ENCODE results near the gene BEST2. TPM values are rescaled to one million over a fixed set of nuclear protein-coding genes. Genes with fewer than 3 reads are reported as not detected.
"Not testable (repeated sequence)": the region's sequence is repeated elsewhere in the genome, so short reads cannot be mapped to it uniquely, and the experiment has no call there.

Gene BEST2
- not detected for total RNA-seq

DNA sequence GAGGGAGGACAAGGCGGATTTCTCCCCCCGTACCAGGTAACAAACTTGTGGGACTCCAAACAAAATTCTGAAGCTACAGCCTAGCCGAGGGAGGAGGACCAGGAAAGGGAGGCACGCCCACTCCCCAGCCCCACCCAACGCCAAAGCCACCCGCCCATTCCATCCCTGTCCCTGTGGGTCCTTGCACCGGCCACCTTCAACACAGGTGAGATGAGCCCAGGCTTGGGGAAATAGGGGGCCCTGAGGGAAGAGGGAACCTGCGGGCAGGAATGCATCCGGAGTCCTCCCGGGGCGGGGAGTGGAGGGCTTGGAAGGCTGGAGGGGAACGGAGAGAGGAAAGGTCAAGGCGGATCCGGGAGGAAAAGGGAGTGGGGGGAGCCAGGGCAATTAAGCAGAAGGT lies at the start of gene BEST2:
TSS of gene BEST2 (plus strand) at position 157 of the 400 bp plus-strand sequence. CDS start 802 bp downstream, outside the sequence.
- CTCF ChIA-PET = interaction anchor here (1.4 kb wide), 2 partner anchors 12 to 96 kb away, joined by 3 read pairs; no protein-coding TSS in a partner anchor

DNA sequence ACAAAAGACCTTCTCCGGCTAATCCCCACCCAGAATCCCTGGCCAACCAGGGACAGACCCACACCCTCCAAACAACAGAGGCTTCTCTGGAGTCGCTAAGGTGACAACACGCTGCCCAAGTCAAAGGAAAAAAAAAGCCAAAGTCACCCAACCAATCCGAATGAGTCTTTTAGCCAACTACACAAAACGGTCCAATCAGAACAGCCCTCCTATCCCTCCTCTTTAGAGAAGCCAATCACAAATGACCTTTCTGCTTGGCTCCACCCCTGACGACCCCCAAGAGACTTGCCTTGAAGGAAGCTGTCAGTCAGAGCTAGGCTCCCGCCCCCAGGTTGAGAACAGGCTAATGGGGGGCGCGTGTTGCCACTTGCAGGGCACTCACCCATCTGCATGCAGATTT lies 48.5 kb upstream of the BEST2 start:
- POLR2A ChIA-PET = no interaction called here
- CTCF ChIA-PET = no interaction called here

More for the DNA sequence above, at the start of gene BEST2:
- POLR2A ChIA-PET = no interaction called here

DNA sequence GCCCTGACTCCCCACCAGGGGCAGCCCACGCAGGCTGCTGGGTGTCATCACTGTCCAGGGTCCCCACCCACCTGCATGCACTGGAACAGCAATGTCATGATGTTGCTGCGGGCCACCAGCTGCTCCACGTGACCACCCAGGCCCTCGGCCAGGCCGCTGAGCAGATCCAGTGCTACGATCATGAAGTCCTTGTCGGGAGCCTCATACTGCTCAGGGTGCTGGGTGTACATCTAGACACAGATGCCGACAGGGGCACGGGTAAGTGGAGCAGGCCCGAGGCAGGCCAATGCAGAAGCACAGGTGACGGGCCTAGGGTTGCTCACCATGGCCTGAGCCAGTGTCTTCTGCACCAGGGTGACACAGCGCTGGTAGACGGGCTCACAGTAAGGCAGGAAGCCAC lies 46.4 kb upstream of the BEST2 start:
- CTCF ChIA-PET = no interaction called here
- POLR2A ChIA-PET = no interaction called here

DNA sequence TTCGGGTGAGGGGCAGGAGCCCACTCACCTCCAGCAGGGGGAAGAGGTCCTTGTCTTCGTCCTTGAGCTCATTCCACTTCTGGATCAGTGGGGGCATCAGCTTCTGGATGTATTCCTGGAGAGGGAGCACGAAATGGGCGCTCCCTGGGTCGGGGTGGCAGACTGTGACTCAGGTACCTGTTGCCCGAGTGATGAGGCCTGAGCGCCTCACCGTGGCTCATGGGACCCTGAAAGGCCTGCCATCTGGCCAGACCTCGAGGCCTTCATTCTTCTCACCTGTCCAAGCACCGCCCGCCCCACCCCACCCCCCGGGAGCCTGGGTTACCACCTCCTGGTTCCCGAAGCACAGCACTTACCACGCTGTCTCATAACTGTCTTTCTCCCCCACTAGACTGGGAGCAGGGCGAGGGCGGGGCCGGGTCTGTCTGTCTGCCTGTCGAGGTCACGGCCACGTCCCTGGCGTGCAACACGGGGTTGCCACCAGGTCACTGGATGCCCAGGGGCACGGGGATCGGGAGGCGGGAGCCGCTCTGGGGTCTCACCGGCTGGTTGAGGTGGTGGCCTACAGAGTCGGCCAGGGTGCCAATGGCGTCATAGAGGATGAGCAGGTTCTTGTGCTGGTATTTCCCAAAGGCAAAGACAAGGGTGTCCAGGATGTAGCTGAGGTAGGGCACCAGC lies 45.8 kb upstream of the BEST2 start:
- POLR2A ChIA-PET = no interaction called here
- CTCF ChIA-PET = interaction anchor here (0.7 to 2.0 kb wide), 3 partner anchors 12 to 142 kb away, joined by 3 to 6 read pairs (median 4); no protein-coding TSS in a partner anchor

DNA sequence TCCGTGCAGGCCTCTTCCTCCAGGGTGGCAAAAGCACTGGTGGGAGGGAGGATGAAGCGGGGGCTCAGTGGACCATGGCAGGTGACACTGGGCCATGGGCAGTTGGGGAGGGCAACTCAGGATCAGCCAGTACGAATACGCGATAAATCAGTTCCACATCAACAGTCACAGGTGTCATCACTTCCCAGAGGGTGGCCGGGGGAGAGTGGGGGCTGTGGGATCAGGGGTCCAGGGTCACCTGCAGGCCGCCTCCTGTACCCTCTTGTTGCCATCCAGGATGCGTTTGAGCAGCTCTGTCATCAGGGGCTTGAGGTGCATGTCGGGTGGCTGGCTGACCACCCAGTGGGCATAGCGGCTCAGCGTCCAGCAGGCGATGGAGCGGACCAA lies 45.3 kb upstream of the BEST2 start:
- ChIA-PET CTCF (interaction anchor here (0.7 to 2.0 kb wide), 3 partner anchors 12 to 142 kb away, joined by 3 to 6 read pairs (median 4); no protein-coding TSS in a partner anchor), POLR2A (no interaction called here)

DNA sequence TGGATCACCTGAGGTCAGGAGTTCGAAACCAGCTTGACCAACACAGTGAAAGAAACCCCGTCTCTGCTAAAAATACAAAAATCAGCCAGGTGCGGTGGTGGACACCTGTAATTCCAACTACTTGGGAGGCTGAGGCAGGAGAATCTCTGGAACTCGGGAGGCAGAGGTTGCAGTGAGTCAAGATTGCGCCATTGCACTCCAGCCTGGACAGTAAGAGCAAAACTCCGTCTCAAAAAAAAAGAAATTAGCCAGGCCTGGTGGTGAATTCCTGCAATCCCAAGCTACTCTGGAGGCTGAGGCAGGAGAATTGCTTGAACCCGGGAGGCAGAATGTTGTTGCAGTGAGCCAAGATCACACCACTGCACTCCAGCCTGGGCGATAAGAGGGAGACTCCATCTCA lies 43.0 kb upstream of the BEST2 start:
- POLR2A ChIA-PET = interaction anchor here (0.6 kb wide), 1 partner anchor 84 kb away, joined by 3 read pairs; no protein-coding TSS in a partner anchor
- CTCF ChIA-PET = interaction anchor here (1.1 to 1.6 kb wide), 2 partner anchors 11 to 52 kb away, joined by 3 to 4 read pairs; no protein-coding TSS in a partner anchor

DNA sequence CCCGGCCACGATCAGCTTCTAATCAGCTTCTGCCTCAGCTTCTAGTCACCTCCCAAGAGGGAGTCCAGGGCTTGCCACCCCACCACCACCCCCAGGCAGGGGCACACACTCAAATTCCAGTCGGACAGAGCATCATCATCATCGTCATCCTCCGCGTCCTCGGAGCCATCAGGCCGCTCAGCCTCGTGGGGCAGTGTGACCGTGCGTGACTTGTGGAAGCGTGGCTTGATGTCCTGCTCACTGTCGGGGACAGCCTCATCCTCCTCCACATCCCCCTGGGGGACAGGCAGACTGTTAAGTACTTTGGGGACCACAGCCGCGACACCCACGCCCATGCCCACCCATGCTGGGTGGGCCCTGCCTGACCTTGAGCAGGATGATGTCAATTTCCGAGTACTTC lies 40.4 kb upstream of the BEST2 start:
- ChIA-PET CTCF (interaction anchor here (0.6 to 0.7 kb wide), 2 partner anchors 11 to 92 kb away, joined by 3 read pairs; no protein-coding TSS in a partner anchor), POLR2A (interaction anchor here (1.9 kb wide), 1 partner anchor 14 kb away, joined by 5 read pairs; the partner anchor contains the start of gene FBXW9)

DNA sequence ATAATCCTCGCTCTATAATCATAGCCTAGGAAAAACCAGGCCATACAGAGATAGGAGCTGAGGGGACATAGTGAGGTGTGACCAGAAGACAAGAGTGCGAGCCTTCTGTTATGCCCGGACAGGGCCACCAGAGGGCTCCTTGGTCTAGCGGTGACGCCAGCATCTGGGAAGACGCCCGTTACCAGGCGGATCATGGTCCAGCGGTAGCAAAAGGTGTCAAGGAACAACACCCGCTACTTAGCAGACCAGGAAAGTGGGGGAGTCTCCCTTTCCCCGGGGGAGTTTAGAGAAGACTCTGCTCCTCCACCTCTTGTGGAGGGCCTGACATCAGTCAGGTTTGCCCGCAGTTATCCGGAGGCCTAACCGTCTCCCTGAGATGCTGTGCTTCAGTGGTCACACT lies 39.5 kb upstream of the BEST2 start:
- POLR2A ChIA-PET = not testable (repeated sequence)
- CTCF ChIA-PET = interaction anchor here (0.7 to 0.9 kb wide), 3 partner anchors 30 to 85 kb away, joined by 3 to 4 read pairs (median 3); no protein-coding TSS in a partner anchor

DNA sequence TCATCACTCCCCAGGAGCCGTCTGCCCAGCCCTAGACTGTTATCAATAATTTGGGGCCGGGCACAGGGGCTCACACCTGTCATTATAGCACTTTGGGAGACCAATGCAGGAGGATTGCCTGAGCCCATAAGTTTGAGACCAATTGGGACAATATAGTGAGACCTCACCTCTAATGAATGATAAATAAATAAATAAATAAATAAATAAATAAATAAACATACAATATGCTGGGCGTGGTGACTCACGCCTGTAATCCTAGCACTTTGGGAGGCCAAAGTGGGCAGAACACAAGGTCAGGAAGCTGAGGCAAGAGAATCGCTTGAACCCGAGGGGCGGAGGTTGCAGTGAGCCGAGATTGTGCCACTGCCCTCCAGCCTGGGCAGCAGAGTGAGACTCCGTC lies 38.3 kb upstream of the BEST2 start:
- POLR2A ChIA-PET = interaction anchor here (1.3 kb wide), 1 partner anchor 8 kb away, joined by 4 read pairs; no protein-coding TSS in a partner anchor

DNA sequence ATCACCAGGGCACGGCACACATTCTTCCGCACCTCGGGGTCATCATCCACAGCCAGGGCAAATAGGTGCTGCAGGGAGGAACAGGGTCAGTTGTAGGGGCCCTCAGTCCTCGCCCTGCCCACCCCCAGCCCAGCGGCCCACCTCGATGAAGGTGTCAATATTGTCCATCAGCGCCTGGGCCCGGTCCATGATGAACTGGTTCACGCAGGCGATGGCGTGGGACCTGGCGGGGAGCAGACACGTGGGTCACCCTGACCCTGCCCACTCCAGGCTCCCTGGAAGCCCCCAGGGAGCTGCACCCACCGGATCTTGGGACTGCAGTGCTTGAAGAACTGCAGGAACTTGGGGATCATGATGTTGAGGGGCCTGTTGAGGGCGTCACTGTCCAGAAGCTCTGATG lies 36.5 kb upstream of the BEST2 start:
- ChIA-PET CTCF (interaction anchor here (1.0 kb wide), 2 partner anchors 42 to 45 kb away, joined by 3 to 4 read pairs; no protein-coding TSS in a partner anchor), POLR2A (interaction anchor here (0.6 to 1.5 kb wide), 2 partner anchors 19 to 536 kb away, joined by 5 read pairs; no protein-coding TSS in a partner anchor)

More for the DNA sequence above, 38.3 kb upstream of the BEST2 start:
- CTCF ChIA-PET = interaction anchor here (0.6 kb wide), 1 partner anchor 59 kb away, joined by 3 read pairs; no protein-coding TSS in a partner anchor

DNA sequence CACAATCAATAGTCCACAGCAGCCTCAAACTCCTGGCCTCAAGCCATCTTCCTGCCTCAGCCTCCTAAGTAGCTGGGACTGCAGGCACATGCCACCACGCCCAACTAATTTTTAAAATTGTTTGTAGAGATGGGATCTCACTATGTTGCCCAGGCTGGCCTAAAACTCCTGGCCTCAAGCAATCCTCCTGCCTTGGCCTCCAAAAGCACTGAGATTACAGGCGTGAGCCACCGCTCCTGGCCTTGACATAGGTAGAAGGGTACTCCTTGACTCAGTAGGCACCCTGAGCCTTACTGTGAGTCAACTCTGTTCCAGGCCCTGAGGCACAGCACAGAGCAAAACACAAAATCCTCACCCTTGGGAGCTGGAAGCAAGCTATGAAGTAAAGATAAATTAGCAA lies 35.7 kb upstream of the BEST2 start:
- POLR2A ChIA-PET = interaction anchor here (0.6 to 1.5 kb wide), 2 partner anchors 18 to 537 kb away, joined by 5 read pairs; no protein-coding TSS in a partner anchor
- CTCF ChIA-PET = interaction anchor here (1.0 to 1.8 kb wide), 3 partner anchors 25 to 44 kb away, joined by 3 to 5 read pairs (median 4); no protein-coding TSS in a partner anchor

DNA sequence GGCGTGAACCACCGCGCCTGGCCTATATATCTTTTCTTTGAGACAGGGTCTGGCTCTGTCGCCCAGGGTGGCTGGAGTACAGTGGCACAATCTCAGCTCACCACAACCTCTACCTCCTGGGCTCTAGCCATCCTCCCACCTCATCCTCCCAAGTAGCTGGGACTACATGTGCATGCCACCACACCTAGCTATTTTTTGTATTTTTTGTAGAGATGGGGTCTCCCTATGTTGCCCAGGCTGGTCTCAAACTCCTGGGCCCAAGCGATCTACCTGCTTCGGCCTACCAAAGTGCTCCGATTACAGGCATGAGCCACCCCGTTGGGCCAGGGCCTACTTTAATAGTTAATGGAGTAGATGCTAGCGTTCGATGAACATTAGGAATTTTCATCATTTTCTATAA lies 31.3 kb upstream of the BEST2 start:
- CTCF ChIA-PET = interaction anchor here (1.3 kb wide), 1 partner anchor 13 kb away, joined by 4 read pairs; no protein-coding TSS in a partner anchor
- POLR2A ChIA-PET = no interaction called here

DNA sequence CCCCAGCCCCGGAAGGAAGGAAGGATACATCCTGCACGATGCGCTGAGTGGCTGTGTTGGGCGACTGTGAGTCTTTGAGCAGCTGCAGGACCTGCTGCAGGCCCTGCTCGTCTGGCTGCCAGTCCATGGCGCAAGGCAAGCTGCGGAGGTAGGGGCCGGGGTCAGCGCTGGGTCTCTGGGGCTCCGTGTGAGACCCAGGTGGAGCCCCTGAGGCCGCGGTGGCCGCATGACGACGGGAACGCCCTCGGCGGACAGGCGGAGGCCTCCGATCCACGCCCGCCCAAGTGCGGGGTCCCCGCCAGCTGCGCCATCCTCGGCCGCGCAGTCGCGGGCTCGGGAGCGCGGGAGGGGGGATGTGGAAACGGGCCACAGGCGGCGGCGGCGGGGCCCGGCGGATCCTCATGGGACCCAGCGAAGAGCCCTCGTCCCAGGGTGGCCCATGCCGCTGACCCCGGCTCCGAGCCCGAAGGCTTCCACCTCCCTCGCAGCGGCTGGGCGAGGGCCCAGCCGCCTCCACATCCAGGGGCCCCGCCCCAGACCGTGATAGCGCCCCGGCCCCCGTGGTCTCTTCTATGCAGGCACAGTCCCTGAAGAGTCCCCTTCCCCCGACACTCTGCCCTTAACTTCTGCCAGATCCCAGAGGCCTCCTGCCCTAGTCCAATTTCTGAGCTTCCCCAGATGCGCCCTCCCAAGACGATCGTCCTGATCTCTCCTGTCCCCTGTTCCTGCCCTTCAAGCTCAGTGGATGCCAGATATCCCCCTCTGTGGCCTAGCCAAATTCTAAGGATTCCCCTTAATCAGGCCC lies 30.5 kb upstream of the BEST2 start:
- ChIA-PET CTCF (interaction anchor here (0.8 to 1.2 kb wide), 2 partner anchors 10 to 39 kb away, joined by 3 to 5 read pairs; no protein-coding TSS in a partner anchor), POLR2A (interaction anchor here (0.6 to 3.7 kb wide), 4 partner anchors 7 to 1286 kb away, joined by 3 to 39 read pairs (median 4); partner anchors contain the start of gene TRIR)

DNA sequence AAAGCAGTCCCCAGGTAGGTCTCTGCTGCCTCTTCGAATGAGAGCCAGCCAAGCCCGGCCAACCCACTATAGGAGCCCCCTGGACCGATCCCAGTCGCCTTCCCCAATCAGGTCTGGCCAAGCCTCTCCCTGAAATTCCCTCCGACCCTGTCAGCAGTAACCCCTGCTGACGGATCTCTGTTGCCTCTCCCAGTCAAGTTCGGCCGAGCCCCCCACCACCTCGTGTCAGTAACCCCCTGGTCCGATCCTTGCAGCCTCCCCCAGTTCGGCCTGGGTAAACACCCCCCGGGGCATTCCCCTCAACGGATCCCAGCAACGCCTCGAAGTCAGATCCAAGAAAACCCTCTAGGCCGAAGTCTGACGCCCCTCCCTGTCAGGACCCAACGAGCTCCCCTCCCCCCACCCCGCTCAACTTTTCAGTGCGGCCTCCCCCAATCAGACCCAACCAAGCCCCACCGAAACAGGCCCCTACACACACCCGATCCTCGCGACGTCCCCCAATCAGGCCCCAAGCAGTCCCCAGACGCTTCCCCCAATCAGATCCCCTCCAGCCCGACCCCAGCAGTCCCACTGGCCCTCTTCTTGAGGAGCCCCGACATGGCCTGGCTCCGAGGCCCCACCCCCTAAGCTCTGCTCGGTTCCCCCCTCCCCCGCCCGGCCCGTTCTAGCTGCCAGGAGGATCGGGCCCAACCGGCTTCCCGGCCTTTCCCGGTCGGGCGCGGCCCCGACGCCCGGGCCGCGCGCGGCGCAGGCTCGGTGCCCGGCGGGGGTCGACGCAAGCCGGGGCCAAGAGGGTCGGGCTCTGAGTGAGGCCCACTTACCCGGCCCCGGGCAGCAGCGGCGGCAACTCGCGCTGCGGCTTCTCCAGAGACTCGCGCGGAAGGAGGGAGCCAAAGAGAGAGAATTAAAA lies 29.7 kb upstream of the BEST2 start:
- POLR2A ChIA-PET = interaction anchor here (0.6 to 3.7 kb wide), 6 partner anchors 8 to 1286 kb away, joined by 3 to 39 read pairs (median 6); partner anchors contain the start of gene TRIR
- CTCF ChIA-PET = interaction anchor here (0.6 to 2.5 kb wide), 8 partner anchors 11 to 420 kb away, joined by 3 to 13 read pairs (median 4); partner anchors contain the start of genes GET3, JUNB, RNASEH2A and TRIR

DNA sequence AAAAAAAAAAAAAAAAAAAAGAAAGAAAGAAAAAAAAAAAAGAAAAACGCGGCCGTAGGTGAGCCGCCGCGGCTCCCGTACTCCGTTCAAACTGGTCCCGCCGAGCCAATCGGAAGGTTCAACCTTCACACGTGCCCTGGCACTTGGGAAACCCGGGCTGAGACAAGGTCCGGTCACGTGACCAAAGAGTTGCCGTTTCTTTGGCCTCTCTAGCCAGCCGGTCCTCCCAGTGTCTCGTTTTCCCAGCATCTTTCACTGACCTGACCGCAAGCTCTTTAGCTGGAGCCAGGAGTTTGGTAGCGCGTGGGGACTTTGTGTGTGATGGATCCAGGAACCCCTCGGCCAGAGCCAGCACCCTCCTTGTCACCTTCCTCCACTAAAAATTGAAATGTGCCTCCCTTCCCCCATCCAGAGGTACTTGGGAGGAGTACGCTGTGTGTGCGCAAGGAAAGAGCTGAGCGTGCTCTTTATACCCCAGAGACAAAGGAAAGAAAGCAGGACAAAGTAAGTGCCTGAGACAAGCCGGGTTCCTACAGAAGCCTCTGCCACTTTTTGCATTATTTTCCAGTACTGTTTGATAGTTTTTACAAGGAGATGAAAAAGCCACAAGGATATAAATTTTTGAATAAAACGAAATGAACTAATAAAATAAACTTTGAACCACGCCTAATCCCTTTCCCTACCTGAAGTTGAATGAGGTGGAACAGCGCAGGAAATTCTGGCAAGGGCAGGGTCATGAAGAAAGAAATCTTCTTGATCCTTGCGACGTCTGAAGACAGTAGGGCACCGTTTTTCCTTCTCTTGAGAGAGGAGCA lies 28.8 kb upstream of the BEST2 start:
- ChIA-PET POLR2A (interaction anchor here (0.6 to 3.7 kb wide), 9 partner anchors 10 to 409 kb away, joined by 3 to 39 read pairs (median 7); partner anchors contain the start of genes DHPS, RNASEH2A and TRIR), CTCF (interaction anchor here (0.9 to 2.5 kb wide), 9 partner anchors 11 to 125 kb away, joined by 3 to 13 read pairs (median 3); partner anchors contain the start of genes GET3, JUNB, RNASEH2A and TRIR)

DNA sequence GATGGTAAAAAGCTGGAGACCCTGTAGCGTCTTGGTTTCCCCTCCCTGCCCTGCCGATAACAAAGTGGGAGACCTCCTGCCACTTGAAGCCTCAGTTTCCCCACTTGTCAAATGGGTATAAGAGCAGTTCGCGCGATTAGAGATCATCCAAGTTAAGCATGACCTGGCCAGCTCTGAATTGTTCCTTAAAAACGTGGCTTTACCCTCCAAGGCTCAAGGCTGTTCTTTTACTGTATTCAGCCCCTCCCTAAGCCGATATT lies 28.3 kb upstream of the BEST2 start:
- ChIA-PET POLR2A (interaction anchor here (0.6 to 3.7 kb wide), 8 partner anchors 10 to 409 kb away, joined by 3 to 39 read pairs (median 6); partner anchors contain the start of genes DHPS, RNASEH2A and TRIR), CTCF (interaction anchor here (0.9 to 2.5 kb wide), 8 partner anchors 10 to 125 kb away, joined by 3 to 13 read pairs (median 3); partner anchors contain the start of genes GET3, JUNB, RNASEH2A and TRIR)
